K562 (cell line): ENCODE results near the gene SYTL2. TPM values are rescaled to one million over a fixed set of nuclear protein-coding genes. Genes with fewer than 3 reads are reported as not detected.

Source experiments
- CBX5 ChIP-seq: IDR thresholded peaks from 2 replicates; pipeline ENCODE4 v1.6.1; 2014; ENCODE audit warnings: low read depth, borderline replicate concordance
- EP300 ChIP-seq: IDR thresholded peaks from 2 replicates; pipeline ENCODE4 v1.6.1; 2012; ENCODE audit warnings: low read length, improper control_type of control experiment
- EP400 ChIP-seq: fragments of 450-650 bp; IDR thresholded peaks from 2 replicates; pipeline ENCODE4 v1.6.1; 2017; ENCODE audit warnings: antibody characterized with exemption, mild to moderate bottlenecking, moderate library complexity
- FUS ChIP-seq: fragments of 200-400 bp; formaldehyde crosslinking; optimal IDR thresholded peaks from 2 replicates; pipeline ENCODE3; 2017; ENCODE audit warnings: low read depth, low read length
- KDM2B ChIP-seq: fragments of 250-450 bp; sonication (Bioruptor Pico); IDR thresholded peaks from 2 replicates; pipeline ENCODE4 v1.8.0; 2021; ENCODE audit warnings: mild to moderate bottlenecking, moderate library complexity
- MTA2 ChIP-seq: fragments of 450-650 bp; IDR thresholded peaks from 2 replicates; pipeline ENCODE4 v1.6.1; 2016; ENCODE audit warnings: low read depth
- SPI1 ChIP-seq: IDR thresholded peaks from 2 replicates; pipeline ENCODE4 v1.6.1; 2011; ENCODE audit warnings: low read depth, low read length, control low read depth, borderline replicate concordance
- SUPT5H ChIP-seq: fragments of 450-650 bp; IDR thresholded peaks from 2 replicates; pipeline ENCODE4 v1.6.1; 2016
- ZBTB7A ChIP-seq: IDR thresholded peaks from 2 replicates; pipeline ENCODE4 v1.6.1; 2011; ENCODE audit warnings: low read depth, mild to moderate bottlenecking, low read length, moderate library complexity, borderline replicate concordance; ENCODE audit not compliant: control insufficient read depth
- ZNF12 ChIP-seq: sonication (generic); formaldehyde crosslinking; IDR thresholded peaks from 2 replicates; pipeline ENCODE4 v1.4.0; 2020; ENCODE audit warnings: mild to moderate bottlenecking, missing genetic modification reagents
- ZNF551 ChIP-seq: fragments of 250-450 bp; sonication (Bioruptor Pico); IDR thresholded peaks from 2 replicates; pipeline ENCODE4 v1.5.0; 2021; ENCODE audit warnings: mild to moderate bottlenecking, moderate library complexity
- ZNF707 ChIP-seq: fragments of 250-450 bp; sonication (Bioruptor Pico); conservative IDR thresholded peaks from 2 replicates; pipeline ENCODE4 v1.8.0; 2022; ENCODE audit warnings: inconsistent platforms, mild to moderate bottlenecking, moderate library complexity
- polyA plus RNA-seq, 8 experiments: library from polyadenylated mRNA; depleted of rRNA in 4 of 8; stranded (reverse) in 5 of 8; unstranded in 3 of 8; fragments of >200 nt; fragmentation: Nextera tagmentation in 2 of 8; fragmentation: Illumina TruSeq in 1 of 8; extraction: Ambion mirVana in 2 of 8; extraction: Trizol in 1 of 8; gene quantifications; 2 replicates each; pipeline versions ENCODE4 v1.2.1 to v1.2.3, GENCODE V29; 2011 to 2014; ENCODE audit warnings: inconsistent platforms in 1 of 8, missing spikeins in 1 of 8
- total RNA-seq, 7 experiments: library from RNA; depleted of rRNA in 6 of 7; stranded (reverse); fragments of >200 nt in 6 of 7; fragmentation: Illumina TruSeq in 2 of 7; extraction: Trizol in 2 of 7; gene quantifications; 2 replicates each; pipeline versions ENCODE4 v1.2.1 to v1.2.3, GENCODE V29; 2011 to 2021; ENCODE audit warnings: low replicate concordance in 1 of 7
- TF ChIP-seq, protein P1 (sequence below): sonication (generic); formaldehyde crosslinking; IDR thresholded peaks from 2 replicates; pipeline ENCODE4 v1.8.0; 2022; ENCODE audit warnings: missing genetic modification reagents, mild to moderate bottlenecking, moderate library complexity, borderline replicate concordance
- TF ChIP-seq, protein P2 (sequence below), 3 experiments: fragments of 200-800 bp in 1 of 3; sonication (Bioruptor generic) in 1 of 3; sonication (generic) in 1 of 3; formaldehyde crosslinking in 1 of 3; IDR thresholded peaks; 2 replicates each; pipeline versions ENCODE4 v1.6.1 to v1.8.0; 2016 to 2022; ENCODE audit warnings: mild to moderate bottlenecking in 2 of 3, missing compliant biosample characterization in 2 of 3, missing genetic modification characterization in 2 of 3, missing genetic modification reagents in 1 of 3
- TF ChIP-seq, protein P3 (sequence below): fragments of 450-650 bp; formaldehyde crosslinking; conservative IDR thresholded peaks from 2 replicates; pipeline ENCODE4 v1.4.0; 2022; ENCODE audit warnings: mild to moderate bottlenecking, missing genetic modification characterization
- TF ChIP-seq, protein P4 (sequence below): sonication (generic); formaldehyde crosslinking; IDR thresholded peaks from 2 replicates; pipeline ENCODE4 v1.8.0; 2022; ENCODE audit warnings: mild to moderate bottlenecking, missing genetic modification reagents
- TF ChIP-seq, protein P5 (sequence below): sonication (generic); formaldehyde crosslinking; IDR thresholded peaks from 2 replicates; pipeline ENCODE4 v1.9.0; 2022; ENCODE audit warnings: mild to moderate bottlenecking, missing genetic modification reagents
- TF ChIP-seq, protein P6 (sequence below), 2 experiments: fragments of 450-650 bp in 1 of 2; sonication (generic) in 1 of 2; formaldehyde crosslinking in 1 of 2; IDR thresholded peaks in 1 of 2; conservative IDR thresholded peaks in 1 of 2; 2 replicates each; pipeline versions ENCODE4 v1.6.1 to v1.8.1; 2016 to 2023; ENCODE audit warnings: mild to moderate bottlenecking in 2 of 2, moderate library complexity in 2 of 2, inconsistent platforms in 1 of 2, missing genetic modification reagents in 1 of 2

The SYTL2 gene
- total and polyA plus RNA-seq, 9 of the 15 experiments (the other 6 are each of a cell fraction or from before 2014, with no cell fraction given), result 0.05 to 0.57 (median 0.35) TPM

DNA sequence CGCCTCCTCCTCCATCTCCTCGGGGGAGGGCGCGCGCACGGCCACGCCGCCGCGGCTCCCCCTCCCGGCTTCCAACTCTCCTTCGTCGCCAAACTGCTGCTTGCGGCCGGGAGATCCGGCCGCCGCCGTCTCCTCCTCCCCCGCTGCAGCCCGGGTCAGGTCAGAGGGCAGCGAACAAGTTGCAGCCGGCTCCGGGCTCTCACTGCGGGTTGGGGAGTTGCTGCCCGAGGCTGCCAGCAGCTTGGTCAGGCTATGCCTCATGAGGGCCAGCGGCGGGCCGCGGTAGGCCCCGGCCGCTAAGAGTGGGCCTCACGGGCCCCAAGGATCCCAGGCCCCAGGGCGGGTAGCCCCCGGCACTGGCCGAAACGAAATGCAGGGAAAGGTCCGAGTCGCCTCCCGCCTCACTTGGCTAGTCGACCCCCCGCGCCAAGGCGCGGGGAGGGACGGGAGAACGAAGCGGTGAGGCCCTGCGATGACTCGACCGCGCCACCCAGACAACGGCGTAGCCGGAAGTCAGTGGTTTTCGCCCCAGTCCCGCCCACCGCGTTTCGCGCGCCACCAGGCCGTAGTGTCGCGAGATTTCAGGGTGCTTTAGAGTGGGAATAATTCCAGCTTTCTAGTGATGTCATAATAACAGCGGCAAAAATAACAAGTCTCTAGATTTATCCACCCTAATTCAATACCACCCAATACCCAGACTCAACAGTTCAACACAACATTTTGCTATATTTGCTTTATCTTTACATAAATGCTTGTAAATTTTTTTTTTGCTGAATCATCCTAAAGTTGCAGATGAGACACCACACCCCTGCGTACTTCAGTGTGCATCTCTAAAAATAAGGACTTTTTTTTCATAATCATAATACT is 146.1 kb downstream of the SYTL2 start, which contains the start of gene CREBZF (continued):
- TF ChIP-seq ZNF551 (CRISPR knock-in tag) (no peak), CBX5 (no peak), EP400 (peak; percentile 96), EP300 (no peak), ZBTB7A (peak; percentile 67; the same call in 1 of the 2 replicates), SPI1 (no peak), SUPT5H (peak; percentile 93), FUS (no peak), ZNF707 (CRISPR knock-in tag) (no peak), MTA2 (no peak), ZNF12 (CRISPR knock-in tag) (0 out of 2 replicates have a peak, but pooled peaks have one; percentile 49), KDM2B (CRISPR knock-in tag) (0 out of 2 replicates have a peak, but pooled peaks have one; percentile 87)
- TF ChIP-seq, protein P1, sequence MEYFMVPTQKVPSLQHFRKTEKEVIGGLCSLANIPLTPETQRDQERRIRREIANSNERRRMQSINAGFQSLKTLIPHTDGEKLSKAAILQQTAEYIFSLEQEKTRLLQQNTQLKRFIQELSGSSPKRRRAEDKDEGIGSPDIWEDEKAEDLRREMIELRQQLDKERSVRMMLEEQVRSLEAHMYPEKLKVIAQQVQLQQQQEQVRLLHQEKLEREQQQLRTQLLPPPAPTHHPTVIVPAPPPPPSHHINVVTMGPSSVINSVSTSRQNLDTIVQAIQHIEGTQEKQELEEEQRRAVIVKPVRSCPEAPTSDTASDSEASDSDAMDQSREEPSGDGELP (CRISPR knock-in tag), result peak; percentile 40; the same call in 1 of the 2 replicates
- TF ChIP-seq, protein P2, sequence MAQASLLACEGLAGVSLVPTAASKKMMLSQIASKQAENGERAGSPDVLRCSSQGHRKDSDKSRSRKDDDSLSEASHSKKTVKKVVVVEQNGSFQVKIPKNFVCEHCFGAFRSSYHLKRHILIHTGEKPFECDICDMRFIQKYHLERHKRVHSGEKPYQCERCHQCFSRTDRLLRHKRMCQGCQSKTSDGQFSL (CRISPR knock-in tag; IDR thresholded peaks at IDR 0.05), result 0 out of 2 replicates have a peak, but pooled peaks have one; percentile 23
- TF ChIP-seq, protein P2 (tag; IDR thresholded peaks at IDR 0.05), result no peak
- TF ChIP-seq, protein P3, sequence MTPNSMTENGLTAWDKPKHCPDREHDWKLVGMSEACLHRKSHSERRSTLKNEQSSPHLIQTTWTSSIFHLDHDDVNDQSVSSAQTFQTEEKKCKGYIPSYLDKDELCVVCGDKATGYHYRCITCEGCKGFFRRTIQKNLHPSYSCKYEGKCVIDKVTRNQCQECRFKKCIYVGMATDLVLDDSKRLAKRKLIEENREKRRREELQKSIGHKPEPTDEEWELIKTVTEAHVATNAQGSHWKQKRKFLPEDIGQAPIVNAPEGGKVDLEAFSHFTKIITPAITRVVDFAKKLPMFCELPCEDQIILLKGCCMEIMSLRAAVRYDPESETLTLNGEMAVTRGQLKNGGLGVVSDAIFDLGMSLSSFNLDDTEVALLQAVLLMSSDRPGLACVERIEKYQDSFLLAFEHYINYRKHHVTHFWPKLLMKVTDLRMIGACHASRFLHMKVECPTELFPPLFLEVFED, result no peak
- TF ChIP-seq, protein P4, sequence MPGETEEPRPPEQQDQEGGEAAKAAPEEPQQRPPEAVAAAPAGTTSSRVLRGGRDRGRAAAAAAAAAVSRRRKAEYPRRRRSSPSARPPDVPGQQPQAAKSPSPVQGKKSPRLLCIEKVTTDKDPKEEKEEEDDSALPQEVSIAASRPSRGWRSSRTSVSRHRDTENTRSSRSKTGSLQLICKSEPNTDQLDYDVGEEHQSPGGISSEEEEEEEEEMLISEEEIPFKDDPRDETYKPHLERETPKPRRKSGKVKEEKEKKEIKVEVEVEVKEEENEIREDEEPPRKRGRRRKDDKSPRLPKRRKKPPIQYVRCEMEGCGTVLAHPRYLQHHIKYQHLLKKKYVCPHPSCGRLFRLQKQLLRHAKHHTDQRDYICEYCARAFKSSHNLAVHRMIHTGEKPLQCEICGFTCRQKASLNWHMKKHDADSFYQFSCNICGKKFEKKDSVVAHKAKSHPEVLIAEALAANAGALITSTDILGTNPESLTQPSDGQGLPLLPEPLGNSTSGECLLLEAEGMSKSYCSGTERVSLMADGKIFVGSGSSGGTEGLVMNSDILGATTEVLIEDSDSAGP (CRISPR knock-in tag), result no peak
- TF ChIP-seq, protein P5, sequence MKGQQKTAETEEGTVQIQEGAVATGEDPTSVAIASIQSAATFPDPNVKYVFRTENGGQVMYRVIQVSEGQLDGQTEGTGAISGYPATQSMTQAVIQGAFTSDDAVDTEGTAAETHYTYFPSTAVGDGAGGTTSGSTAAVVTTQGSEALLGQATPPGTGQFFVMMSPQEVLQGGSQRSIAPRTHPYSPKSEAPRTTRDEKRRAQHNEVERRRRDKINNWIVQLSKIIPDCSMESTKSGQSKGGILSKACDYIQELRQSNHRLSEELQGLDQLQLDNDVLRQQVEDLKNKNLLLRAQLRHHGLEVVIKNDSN (CRISPR knock-in tag), result no peak
- TF ChIP-seq, protein P6, sequence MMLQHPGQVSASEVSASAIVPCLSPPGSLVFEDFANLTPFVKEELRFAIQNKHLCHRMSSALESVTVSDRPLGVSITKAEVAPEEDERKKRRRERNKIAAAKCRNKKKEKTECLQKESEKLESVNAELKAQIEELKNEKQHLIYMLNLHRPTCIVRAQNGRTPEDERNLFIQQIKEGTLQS (IDR thresholded peaks at IDR 0.05), result peak; percentile 84
- TF ChIP-seq, protein P6 (CRISPR knock-in tag; conservative IDR thresholded peaks at IDR 0.05), result 0 out of 2 replicates have a peak, but pooled peaks have one; percentile 67
